Measurements from ENCODE around the gene BMP3. TPM values are rescaled to one million over a fixed set of nuclear protein-coding genes. Genes with fewer than 3 reads are reported as not detected.

Gene BMP3
- total and polyA plus RNA-seq, 10 of the 15 experiments (the other 5 are each of a cell fraction or from before 2014, with no cell fraction given) = 0.37 to 1.4 (median 0.88) TPM

- no peak for DNase-seq (ENCODE audit: low read depth, low spot score)
- peaks cover 14% of the 10 kb centered on the region for H3K4me1 ChIP-seq (ENCODE audit: control insufficient read depth, insufficient read depth, low read length)
- in situ Hi-C loops (cut with MboI) (loop anchor here (10.0 kb wide), 1 partner anchor 435 kb away; no protein-coding TSS in a partner anchor), intact Hi-C loops (cut with micrococcal nuclease; ENCODE audit: unreplicated experiment) (loop anchor here (5.0 kb wide), 3 partner anchors 823 to 1133 kb away; no protein-coding TSS in a partner anchor)
- ChIA-PET SMC1A (ENCODE audit: uncharacterized antibody, unreplicated experiment) (interaction anchor here (0.6 to 7.8 kb wide), 8 partner anchors 14 to 687 kb away, joined by 3 to 144 read pairs (median 3); partner anchors contain the start of gene BMP3), POLR2A (no interaction called here), RAD21 (ENCODE audit: unreplicated experiment) (interaction anchor here (1.3 to 6.5 kb wide), 3 partner anchors 9 to 688 kb away, joined by 4 to 49 read pairs (median 38); no protein-coding TSS in a partner anchor), CTCF (interaction anchor here (0.9 to 9.8 kb wide), 8 partner anchors 9 to 714 kb away, joined by 3 to 126 read pairs (median 7); partner anchors contain the start of gene CFAP299)
- no peaks in the 10 kb centered on the region for H4K20me1 ChIP-seq (ENCODE audit: control insufficient read depth, insufficient read depth)
- TF ChIP-seq RFX5 (IDR thresholded peaks at IDR 0.05; ENCODE audit: low read depth, low read length) (no peak), CHD4 (IDR thresholded peaks at IDR 0.05) (no peak), STAT1 (conservative IDR thresholded peaks at IDR 0.05) (no peak), RUNX3 (IDR thresholded peaks at IDR 0.05; ENCODE audit: low read length) (no peak), RAD21 (IDR thresholded peaks at IDR 0.05; ENCODE audit: insufficient read depth, low read depth, low read length) (no peak), DPF2 (IDR thresholded peaks at IDR 0.05) (no peak), HDAC6 (IDR thresholded peaks at IDR 0.05; ENCODE audit: unreplicated experiment) (no peak), NFIC (IDR thresholded peaks at IDR 0.05; ENCODE audit: low read depth, low read length) (no peak), NFYA (IDR thresholded peaks at IDR 0.05; ENCODE audit: borderline replicate concordance, low read depth, low read length) (no peak), NBN (IDR thresholded peaks at IDR 0.05) (no peak)
- TF ChIP-seq, protein P1, sequence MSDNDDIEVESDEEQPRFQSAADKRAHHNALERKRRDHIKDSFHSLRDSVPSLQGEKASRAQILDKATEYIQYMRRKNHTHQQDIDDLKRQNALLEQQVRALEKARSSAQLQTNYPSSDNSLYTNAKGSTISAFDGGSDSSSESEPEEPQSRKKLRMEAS (IDR thresholded peaks at IDR 0.05; ENCODE audit: low read depth, low read length) = no peak
- H3K27ac ChIP-seq (ENCODE audit: control insufficient read depth, insufficient read depth) = no peak overlapping the region
- no peak overlapping the region for H3K4me2 ChIP-seq (ENCODE audit: control insufficient read depth, insufficient read depth)
- H3K9ac ChIP-seq (ENCODE audit: control insufficient read depth, insufficient read depth, low read length) = no peak overlapping the region
- 73% methylated on average over 3 of the region's 3 CpGs for WGBS (ENCODE audit: insufficient coverage, insufficient replicate concordance, low lambda C conversion rate, missing lambda C conversion rate)
- FAIRE-seq = no peak
- no peaks in the 10 kb centered on the region for H3K79me2 ChIP-seq (ENCODE audit: control insufficient read depth, insufficient read depth, low read length)
- H3K9me3 ChIP-seq (replicated peaks; ENCODE audit: control insufficient read depth, insufficient read depth, low read length) = no peaks in the 10 kb centered on the region; the same call in 1 of the 3 replicates
- no peak overlapping the region for H3K4me3 ChIP-seq
- no peak overlapping the region for H2AFZ ChIP-seq (ENCODE audit: control insufficient read depth, low read depth, low read length)
- ATAC-seq = no peak
- BruUV-seq (replicated peaks) = no TSS peak
- H3K27me3 ChIP-seq (replicated peaks in 1 of 2; ENCODE audit: control insufficient read depth in 2 of 2, insufficient read depth in 2 of 2, low read length in 1 of 2) = 0 out of 4 replicates have a peak, but pooled peaks cover 0 to 3% of the 10 kb centered on the region in 2 experiments
- H3K36me3 ChIP-seq (ENCODE audit: control insufficient read depth in 2 of 2, insufficient read depth in 2 of 2, low read length in 1 of 2) = no peaks in the 10 kb centered on the region
Measured at GRCh38 chr4:81049907-81050306, 19.4 kb downstream of the BMP3 start.
